H1 (cell line): ENCODE measurements around the gene RGL1. TPM values are rescaled to one million over a fixed set of nuclear protein-coding genes. Genes with fewer than 3 reads are reported as not detected.

ENCODE experiments used
- CTCF ChIA-PET: fragments of 300-600 bp; sonication (Branson Sonifier 250); formaldehyde crosslinking; loops from one replicate; lab custom pipeline; 2021; ENCODE audit not compliant: partially characterized antibody; lab: Charles Lee
- POLR2A ChIA-PET: fragments of 300-600 bp; sonication (Branson Sonifier 250); formaldehyde crosslinking; loops from one replicate; lab custom pipeline; 2021; ENCODE audit warnings: inconsistent platforms; ENCODE audit not compliant: partially characterized antibody; lab: Charles Lee
- DNase-seq, 2 experiments: peaks; one replicate each; pipeline versions ENCODE4 v3.0.0 to v3.0.0-alpha.2; 2010 to 2022; ENCODE audit warnings: low spot score in 2 of 2, low read depth in 1 of 2, mixed read lengths in 1 of 2
- FAIRE-seq: peaks from 2 replicates; lab custom pipeline; 2011; peaks lifted over from hg19 to GRCh38; lab: Jason Lieb, UNC
- H2AFZ ChIP-seq: 2 replicates; pipeline ENCODE4 v1.8.1; 2012; ENCODE audit warnings: low read length, inconsistent platforms
- H2AK5ac ChIP-seq: 2 replicates; pipeline ENCODE4 v1.6.1; 2013; ENCODE audit warnings: low read depth, low read length
- H2BK120ac ChIP-seq: replicated peaks from 2 replicates; pipeline ENCODE3; 2013; ENCODE audit warnings: low read depth, low read length, inconsistent platforms
- H2BK12ac ChIP-seq: 2 replicates; pipeline ENCODE4 v1.6.1; 2013; ENCODE audit warnings: low read depth, low read length
- H2BK15ac ChIP-seq: 2 replicates; pipeline ENCODE4 v1.6.1; 2013; ENCODE audit warnings: low read length
- H2BK20ac ChIP-seq: 2 replicates; pipeline ENCODE4 v1.6.1; 2013; ENCODE audit warnings: low read length
- H2BK5ac ChIP-seq: 2 replicates; pipeline ENCODE4 v1.6.1; 2013; ENCODE audit warnings: low read depth, low read length
- H3K14ac ChIP-seq: 2 replicates; pipeline ENCODE4 v1.6.1; 2013; ENCODE audit warnings: inconsistent platforms; ENCODE audit not compliant: insufficient read length
- H3K18ac ChIP-seq: 2 replicates; pipeline ENCODE4 v1.6.1; 2013; ENCODE audit warnings: low read length; ENCODE audit errors: extremely low read depth
- H3K23ac ChIP-seq: 2 replicates; pipeline ENCODE4 v1.6.1; 2013; ENCODE audit warnings: inconsistent platforms; ENCODE audit not compliant: insufficient read length
- H3K23me2 ChIP-seq: 2 replicates; pipeline ENCODE4 v1.6.1; 2013; ENCODE audit warnings: low read depth, low read length
- H3K27ac ChIP-seq: 2 replicates; pipeline ENCODE4 v1.6.1; 2011; ENCODE audit warnings: low read depth, low read length, inconsistent platforms
- H3K27me3 ChIP-seq, 4 experiments: replicated peaks in 1 of 4; 1 replicate in 1 of 4; 2 replicates in 3 of 4; pipeline versions ENCODE4 v1.6.1 to v1.8.1; 2011 to 2013; ENCODE audit warnings: low read length in 3 of 4, mild to moderate bottlenecking in 3 of 4, inconsistent platforms in 2 of 4, mixed read lengths in 2 of 4, moderate library complexity in 1 of 4; ENCODE audit not compliant: control insufficient read depth in 3 of 4, insufficient read depth in 3 of 4; ENCODE audit errors: extremely low read depth in 1 of 4
- H3K36me3 ChIP-seq, 4 experiments: 2 replicates each; pipeline versions ENCODE4 v1.6.1 to v1.8.1; 2011 to 2013; ENCODE audit warnings: mild to moderate bottlenecking in 4 of 4, low read length in 3 of 4, moderate library complexity in 2 of 4, control low read depth in 1 of 4, inconsistent platforms in 1 of 4; ENCODE audit not compliant: insufficient read depth in 4 of 4, control insufficient read depth in 2 of 4
- H3K4ac ChIP-seq: replicated peaks from 2 replicates; pipeline ENCODE3; 2013; ENCODE audit warnings: low read length, low read depth, mixed read lengths, inconsistent platforms; ENCODE audit not compliant: insufficient read length
- H3K4me1 ChIP-seq, 4 experiments: replicated peaks in 1 of 4; 1 replicate in 1 of 4; 2 replicates in 3 of 4; pipeline versions ENCODE4 v1.6.1 to v1.8.1; 2011 to 2013; ENCODE audit warnings: low read length in 3 of 4, inconsistent platforms in 2 of 4, mixed read lengths in 1 of 4; ENCODE audit not compliant: insufficient read depth in 4 of 4, control insufficient read depth in 3 of 4
- H3K4me2 ChIP-seq, 2 experiments: 2 replicates each; pipeline versions ENCODE4 v1.6.1 to v1.8.1; 2011 to 2013; ENCODE audit warnings: low read depth in 2 of 2, low read length in 2 of 2, control low read depth in 1 of 2, inconsistent platforms in 1 of 2, mild to moderate bottlenecking in 1 of 2; ENCODE audit not compliant: insufficient read depth in 1 of 2
- H3K4me3 ChIP-seq, 4 experiments: fragments of 200-600, 300-600 bp in 1 of 4; sonication (generic), shearing (Covaris generic), sonication (Bioruptor Twin) in 1 of 4; 2 replicates each; pipeline versions ENCODE4 v1.5.1 to v1.8.1; 2011 to 2016; ENCODE audit warnings: low read length in 4 of 4, low read depth in 3 of 4, control low read depth in 2 of 4, inconsistent platforms in 2 of 4, mild to moderate bottlenecking in 2 of 4, mixed read lengths in 1 of 4, moderate library complexity in 1 of 4; ENCODE audit not compliant: insufficient read depth in 2 of 4; ENCODE audit errors: extremely low read depth in 1 of 4
- H3K56ac ChIP-seq: replicated peaks from 2 replicates; pipeline ENCODE3; 2013; ENCODE audit warnings: low read depth, mild to moderate bottlenecking, mixed read lengths, low read length, inconsistent platforms; ENCODE audit not compliant: insufficient read length
- H3K79me1 ChIP-seq: 2 replicates; pipeline ENCODE4 v1.6.1; 2013; ENCODE audit warnings: low read depth, low read length, control low read depth
- H3K79me2 ChIP-seq, 2 experiments: 2 replicates each; pipeline versions ENCODE4 v1.6.1 to v1.8.1; 2012 to 2013; ENCODE audit warnings: low read length in 2 of 2, mild to moderate bottlenecking in 2 of 2, inconsistent platforms in 1 of 2; ENCODE audit not compliant: insufficient read depth in 2 of 2, control insufficient read depth in 1 of 2
- H3K9ac ChIP-seq, 4 experiments: replicated peaks in 1 of 4; 1 replicate in 1 of 4; 2 replicates in 3 of 4; pipeline versions ENCODE4 v1.6.1 to v1.8.1; 2011 to 2013; ENCODE audit warnings: low read depth in 3 of 4, low read length in 3 of 4, control low read depth in 2 of 4, mild to moderate bottlenecking in 2 of 4, moderate library complexity in 2 of 4, inconsistent platforms in 1 of 4; ENCODE audit errors: extremely low read depth in 1 of 4
- H3K9me3 ChIP-seq, 2 experiments: 2 replicates each; pipeline versions ENCODE4 v1.6.1 to v1.8.1; 2012 to 2013; ENCODE audit warnings: mild to moderate bottlenecking in 2 of 2, moderate library complexity in 2 of 2, control low read depth in 1 of 2, inconsistent platforms in 1 of 2, low read depth in 1 of 2, low read length in 1 of 2, mixed read lengths in 1 of 2; ENCODE audit not compliant: insufficient read depth in 2 of 2
- H4K20me1 ChIP-seq, 2 experiments: replicated peaks in 1 of 2; 2 replicates each; pipeline versions ENCODE3 to v1.8.1; 2011 to 2013; ENCODE audit warnings: inconsistent platforms in 2 of 2, low read length in 2 of 2, mild to moderate bottlenecking in 1 of 2; ENCODE audit not compliant: insufficient read depth in 2 of 2, control insufficient read depth in 1 of 2
- H4K5ac ChIP-seq: 2 replicates; pipeline ENCODE4 v1.6.1; 2013; ENCODE audit warnings: low read length, low read depth, mixed read lengths, inconsistent platforms; ENCODE audit not compliant: insufficient read length
- H4K8ac ChIP-seq: 2 replicates; pipeline ENCODE4 v1.8.0; 2013; ENCODE audit warnings: mild to moderate bottlenecking, moderate library complexity, low read length, inconsistent platforms; ENCODE audit not compliant: insufficient read depth; ENCODE audit errors: extremely low read depth
- H4K91ac ChIP-seq: replicated peaks from 2 replicates; pipeline ENCODE3; 2013; ENCODE audit warnings: low read length, mixed read lengths, inconsistent platforms; ENCODE audit not compliant: insufficient read length
- BCL11A ChIP-seq, 2 experiments: IDR thresholded peaks; one replicate each; pipeline ENCODE4 v1.6.1; 2011; ENCODE audit warnings: low read depth in 2 of 2, low read length in 2 of 2, mild to moderate bottlenecking in 2 of 2
- CHD2 ChIP-seq: IDR thresholded peaks from 2 replicates; pipeline ENCODE4 v1.6.1; 2012; ENCODE audit warnings: low read length, improper control_type of control experiment
- CREB1 ChIP-seq: IDR thresholded peaks from 2 replicates; pipeline ENCODE4 v1.6.1; 2012; ENCODE audit warnings: inconsistent platforms
- EP300 ChIP-seq, 2 experiments: IDR thresholded peaks; 1 replicate in 1 of 2; 2 replicates in 1 of 2; pipeline ENCODE4 v1.6.1; 2011 to 2012; ENCODE audit warnings: low read depth in 2 of 2, low read length in 2 of 2, mild to moderate bottlenecking in 2 of 2, borderline replicate concordance in 1 of 2, inconsistent platforms in 1 of 2, moderate library complexity in 1 of 2
- EZH2 ChIP-seq: fragments of 200-600 bp; sonication (generic); IDR thresholded peaks from 2 replicates; pipeline ENCODE4 v1.7.1; 2012; ENCODE audit warnings: low read depth, mild to moderate bottlenecking, moderate library complexity, low read length, inconsistent platforms; ENCODE audit not compliant: severe bottlenecking
- HDAC2 ChIP-seq, 2 experiments: fragments of 300-600 bp in 1 of 2; sonication (generic) in 1 of 2; IDR thresholded peaks; 2 replicates each; pipeline ENCODE4 v1.6.1; 2011 to 2012; ENCODE audit warnings: low read depth in 2 of 2, low read length in 2 of 2, mild to moderate bottlenecking in 2 of 2, moderate library complexity in 2 of 2, borderline replicate concordance in 1 of 2, inconsistent platforms in 1 of 2
- NANOG ChIP-seq: IDR thresholded peaks from 2 replicates; pipeline ENCODE4 v1.6.1; 2011; ENCODE audit warnings: low read length, low read depth, mild to moderate bottlenecking, inconsistent platforms; ENCODE audit not compliant: insufficient read depth, poor library complexity, severe bottlenecking
- NRF1 ChIP-seq: IDR thresholded peaks from 2 replicates; pipeline ENCODE4 v1.6.1; 2011; ENCODE audit warnings: mild to moderate bottlenecking, low read depth, low read length, improper control_type of control experiment
- POU5F1 ChIP-seq: IDR thresholded peaks from 2 replicates; pipeline ENCODE4 v1.6.1; 2011; ENCODE audit warnings: low read depth, mild to moderate bottlenecking, low read length, moderate library complexity
- RAD21 ChIP-seq, 2 experiments: IDR thresholded peaks in 1 of 2; conservative IDR thresholded peaks in 1 of 2; 2 replicates each; pipeline ENCODE4 v1.6.1; 2011; ENCODE audit warnings: low read depth in 2 of 2, low read length in 2 of 2, improper control_type of control experiment in 1 of 2, inconsistent platforms in 1 of 2, mild to moderate bottlenecking in 1 of 2, moderate library complexity in 1 of 2
- SP1 ChIP-seq: IDR thresholded peaks from 2 replicates; pipeline ENCODE4 v1.6.1; 2011; ENCODE audit warnings: low read depth, low read length
- SP2 ChIP-seq: IDR thresholded peaks from 2 replicates; pipeline ENCODE4 v1.6.1; 2012; ENCODE audit warnings: mild to moderate bottlenecking, low read length, inconsistent platforms
- SP4 ChIP-seq: IDR thresholded peaks from 2 replicates; pipeline ENCODE4 v1.6.1; 2012; ENCODE audit warnings: low read length, inconsistent platforms
- SUZ12 ChIP-seq: fragments of 200-600 bp; sonication (generic); IDR thresholded peaks from 2 replicates; pipeline ENCODE4 v1.6.1; 2012; ENCODE audit warnings: mild to moderate bottlenecking, inconsistent platforms, low read length, moderate library complexity, mixed read lengths
- TEAD4 ChIP-seq: IDR thresholded peaks from 2 replicates; pipeline ENCODE4 v1.6.1; 2012; ENCODE audit warnings: low read depth, low read length, inconsistent platforms, mixed read lengths
- WGBS, 2 experiments: shearing (Covaris generic) in 1 of 2; methylation state at CpG; one replicate each; pipeline versions ENCODE4 v1.1.6 to v1.1.7; 2013 to 2015; ENCODE audit warnings: low lambda C conversion rate in 2 of 2, mixed read lengths in 2 of 2, inconsistent platforms in 1 of 2, low coverage in 1 of 2, missing lambda C conversion rate in 1 of 2; ENCODE audit not compliant: insufficient replicate concordance in 2 of 2, insufficient coverage in 1 of 2, insufficient read length in 1 of 2; ENCODE audit errors: extremely low coverage in 1 of 2, missing lambda C conversion rate in 1 of 2; 5-methylcytosine and 5-hydroxymethylcytosine counted together
- polyA plus RNA-seq, 7 experiments: library from polyadenylated mRNA; depleted of rRNA in 3 of 7; stranded (reverse) in 5 of 7; unstranded in 2 of 7; fragments of >200 nt in 5 of 7; fragments of 200-250 nt in 2 of 7; gene quantifications; 1 replicate in 5 of 7; 2 replicates in 1 of 7; 4 replicates in 1 of 7; pipeline versions ENCODE4 v1.2.1 to v1.2.3, GENCODE V29; 2011 to 2013; ENCODE audit warnings: missing spikeins in 2 of 7, mixed read lengths in 2 of 7
- total RNA-seq: library from RNA; stranded (reverse); fragmentation: NEBNext Ultra II Directional; extraction: Animal tissue kit (Norgen Biotek cat#: 25700); gene quantifications from 2 replicates; pipeline ENCODE4 v1.2.1, GENCODE V29; 2021

The RGL1 gene
- total and polyA plus RNA-seq, 2 of the 8 experiments (the other 6 are each of a cell fraction or from before 2014, with no cell fraction given): 0.98 to 2.4 TPM

DNA sequence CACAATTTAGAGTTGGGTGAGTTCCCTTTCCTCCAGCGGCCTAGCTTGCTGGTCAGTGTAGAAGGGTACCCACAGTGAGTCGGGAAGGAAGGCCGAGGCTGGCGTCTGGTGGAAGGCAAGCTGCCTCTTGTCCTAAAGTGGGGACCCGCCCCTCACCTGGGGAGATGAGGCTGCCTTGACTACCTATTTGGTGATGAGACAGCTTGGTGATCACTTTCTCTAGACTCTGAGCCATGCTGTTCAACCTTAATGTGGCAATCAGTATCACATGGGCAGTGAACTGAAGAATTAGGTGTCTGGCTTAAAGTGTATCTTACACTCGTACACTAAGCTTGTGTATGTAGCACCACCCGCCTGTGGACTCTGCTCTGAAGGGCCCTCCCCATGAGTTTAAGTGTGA, 131.9 kb downstream of the RGL1 start:
- Histone ChIP-seq H2BK12ac (no peak overlapping the region), H4K91ac (no peak overlapping the region), H3K18ac (no peak overlapping the region), H2AFZ (no peak overlapping the region), H3K4me1 (no peaks in the 10 kb centered on the region), H2AK5ac (no peak overlapping the region), H3K56ac (no peak overlapping the region), H3K9ac (no peak overlapping the region), H4K8ac (no peak overlapping the region), H3K27ac (no peak overlapping the region), H3K27me3 (0 out of 7 replicates have a peak, but pooled peaks cover 0 to 3% (median 0%) of the 10 kb centered on the region in 4 experiments), H2BK120ac (no peak overlapping the region), H3K4me2 (no peak overlapping the region), H3K4me3 (no peak overlapping the region), H4K5ac (no peak overlapping the region), H3K79me1 (no peaks in the 10 kb centered on the region), H2BK20ac (no peak overlapping the region), H3K9me3 (no peaks in the 10 kb centered on the region), H3K4ac (no peak overlapping the region), H3K36me3 (no peaks in the 10 kb centered on the region), H4K20me1 (peaks cover 0 to 2% of the 10 kb centered on the region in 2 experiments), H3K23ac (no peak overlapping the region), H3K14ac (no peak overlapping the region), H3K23me2 (no peaks in the 10 kb centered on the region), H3K79me2 (no peaks in the 10 kb centered on the region), H2BK15ac (no peak overlapping the region), H2BK5ac (no peak overlapping the region)
- CTCF ChIA-PET: interaction anchor here (1.8 kb wide), 1 partner anchor 21 kb away, joined by 10 read pairs; no protein-coding TSS in a partner anchor
- POLR2A ChIA-PET: no interaction called here
- FAIRE-seq: no peak
- 91% methylated on average over 7 of the region's 7 CpGs; no CpG with 5 or more reads in 1 of the 2 experiments for WGBS, 2 experiments
- DNase-seq: no peak
- TF ChIP-seq CREB1: no peak
- no peak for TF ChIP-seq EZH2
- no peak for TF ChIP-seq EP300 (IDR thresholded peaks at IDR 0.05; ENCODE audit: borderline replicate concordance in 1 of 2, low read depth in 2 of 2, low read length in 2 of 2)
- TF ChIP-seq CHD2: no peak
- no peak for TF ChIP-seq SP2
- TF ChIP-seq NRF1: no peak
- no peak for TF ChIP-seq RAD21 (IDR thresholded peaks at IDR 0.05 in 1 of 2, conservative IDR thresholded peaks at IDR 0.05 in 1 of 2; ENCODE audit: low read depth in 2 of 2, low read length in 2 of 2)
- no peak for TF ChIP-seq HDAC2 (IDR thresholded peaks at IDR 0.05; ENCODE audit: borderline replicate concordance in 1 of 2, low read depth in 2 of 2, low read length in 2 of 2)
- TF ChIP-seq TEAD4: no peak
- TF ChIP-seq BCL11A (IDR thresholded peaks at IDR 0.05; ENCODE audit: low read depth in 2 of 2, low read length in 2 of 2): no peak
- no peak for TF ChIP-seq POU5F1
- no peak for TF ChIP-seq SP1
- no peak for TF ChIP-seq SP4
- TF ChIP-seq NANOG: no peak
- TF ChIP-seq SUZ12: no peak
